ENCODE data around the gene CHRDL2.

DNA sequence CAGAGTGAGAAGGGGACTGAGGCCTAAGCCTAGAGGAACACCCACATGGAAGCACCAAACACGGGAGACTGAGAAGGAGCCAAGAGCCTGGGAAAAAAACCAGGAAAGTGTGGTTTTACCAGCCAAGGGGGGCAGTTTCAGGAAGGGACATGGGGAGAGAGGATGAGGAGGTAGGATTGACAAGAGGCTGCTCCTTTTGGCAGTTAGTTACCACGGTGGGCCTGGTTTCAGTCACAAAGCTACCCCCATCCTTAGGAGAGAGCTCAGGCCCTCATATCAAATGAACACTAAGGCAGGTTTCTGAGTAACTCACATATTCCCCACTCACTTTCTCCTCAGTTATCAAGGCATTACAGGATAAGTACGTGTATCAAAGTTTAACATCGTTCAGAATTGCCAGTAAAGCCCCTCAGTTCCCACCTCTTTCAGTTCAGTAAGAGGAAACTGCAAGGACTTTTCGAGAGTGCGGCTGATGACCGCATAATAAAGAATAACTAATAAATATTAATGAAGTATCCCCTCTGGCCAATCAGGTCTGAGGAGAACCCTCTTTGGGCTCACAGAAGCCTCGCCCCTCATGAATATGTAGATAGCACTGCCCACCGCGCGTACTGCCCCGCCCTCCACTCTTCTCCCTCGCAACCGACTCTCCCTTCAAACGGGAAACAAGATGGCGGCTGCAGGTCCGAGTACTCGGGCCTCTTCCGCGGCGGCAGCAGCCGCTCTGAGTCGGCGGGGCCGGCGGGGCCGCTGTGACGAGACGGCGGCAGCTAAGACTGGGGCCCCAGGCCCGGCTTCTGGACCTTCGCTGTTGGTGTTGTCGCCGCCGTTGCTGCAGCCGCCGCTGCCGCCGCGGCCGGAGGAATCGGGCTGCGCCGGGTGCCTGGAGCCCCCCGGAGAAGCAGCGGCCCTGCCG lies 17.2 kb upstream of the CHRDL2 start, which contains the start of gene RNF169:
- TF ChIP-seq EZH2 (IDR thresholded peaks at IDR 0.05; ENCODE audit: borderline replicate concordance, low read depth, low read length, poor library complexity, severe bottlenecking): no peak
- TF ChIP-seq, protein P1, sequence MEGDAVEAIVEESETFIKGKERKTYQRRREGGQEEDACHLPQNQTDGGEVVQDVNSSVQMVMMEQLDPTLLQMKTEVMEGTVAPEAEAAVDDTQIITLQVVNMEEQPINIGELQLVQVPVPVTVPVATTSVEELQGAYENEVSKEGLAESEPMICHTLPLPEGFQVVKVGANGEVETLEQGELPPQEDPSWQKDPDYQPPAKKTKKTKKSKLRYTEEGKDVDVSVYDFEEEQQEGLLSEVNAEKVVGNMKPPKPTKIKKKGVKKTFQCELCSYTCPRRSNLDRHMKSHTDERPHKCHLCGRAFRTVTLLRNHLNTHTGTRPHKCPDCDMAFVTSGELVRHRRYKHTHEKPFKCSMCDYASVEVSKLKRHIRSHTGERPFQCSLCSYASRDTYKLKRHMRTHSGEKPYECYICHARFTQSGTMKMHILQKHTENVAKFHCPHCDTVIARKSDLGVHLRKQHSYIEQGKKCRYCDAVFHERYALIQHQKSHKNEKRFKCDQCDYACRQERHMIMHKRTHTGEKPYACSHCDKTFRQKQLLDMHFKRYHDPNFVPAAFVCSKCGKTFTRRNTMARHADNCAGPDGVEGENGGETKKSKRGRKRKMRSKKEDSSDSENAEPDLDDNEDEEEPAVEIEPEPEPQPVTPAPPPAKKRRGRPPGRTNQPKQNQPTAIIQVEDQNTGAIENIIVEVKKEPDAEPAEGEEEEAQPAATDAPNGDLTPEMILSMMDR (conservative IDR thresholded peaks at IDR 0.05; ENCODE audit: low read depth, low read length): no peak

All from A673 (cell line).